HG03045 (cell line): ENCODE measurements around the gene ZNF460.

Experiments
- ATAC-seq: cut with Tn5 transposase; IDR thresholded peaks from one replicate; pipeline ENCODE4 v1.9.1; 2021; ENCODE audit warnings: mild to moderate bottlenecking, moderate library complexity; ENCODE audit not compliant: unreplicated experiment

The ZNF460 gene

DNA sequence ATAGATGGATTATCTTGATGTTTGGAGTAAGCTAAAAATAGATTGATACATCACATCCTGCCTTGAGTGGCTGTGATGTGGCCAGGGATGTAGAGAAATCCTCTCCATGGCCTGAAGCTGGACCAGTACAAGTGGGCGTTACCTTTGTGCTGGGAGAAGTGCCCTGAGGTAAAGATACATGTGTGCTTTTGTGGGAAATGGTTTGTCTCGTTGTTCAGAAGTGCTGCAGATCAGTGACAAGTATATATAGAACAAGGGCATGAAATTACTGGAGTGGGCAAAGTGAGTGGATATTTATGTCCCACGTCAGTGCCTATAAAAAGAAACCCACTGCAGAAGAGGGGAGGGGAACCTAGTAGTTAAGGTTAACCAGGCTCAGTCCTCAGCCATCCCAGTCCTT is 58.6 kb downstream of the ZNF460 start:
- ATAC-seq: no peak

DNA sequence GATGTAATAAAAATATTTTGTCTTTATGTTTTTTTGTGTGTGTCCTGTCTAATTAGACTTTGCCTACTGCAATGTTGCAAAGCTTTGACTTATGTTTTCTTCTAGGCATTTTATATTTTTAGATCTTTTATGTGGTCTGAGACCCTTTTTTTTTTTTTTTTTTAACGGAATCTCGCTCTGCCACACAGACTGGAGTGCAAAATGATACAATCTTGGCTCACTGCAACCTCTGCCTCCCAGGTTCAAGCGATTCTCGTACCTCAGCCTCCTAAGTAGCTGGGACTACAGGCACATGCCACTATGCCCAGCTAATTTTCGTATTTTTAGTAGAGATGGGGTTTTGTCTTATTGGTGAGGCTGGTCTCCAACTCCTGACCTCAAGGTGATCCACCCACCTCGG is 62.3 kb downstream of the ZNF460 start:
- no peak for ATAC-seq
